Posterior vena cava (tissue), 2 donors: Measurements from ENCODE around the gene IL4I1. TPM values are rescaled to one million over a fixed set of nuclear protein-coding genes. Genes with fewer than 3 reads are reported as not detected.

Experiments used
- DNase-seq: peaks from one replicate; pipeline ENCODE4 v3.0.0-alpha.2; 2020; ENCODE audit warnings: low spot score
- intact Hi-C, 2 donors: fragments of 100-400 bp; cut with DNase I; formaldehyde crosslinking; loops; one replicate each; pipeline versions ENCODE4 v1.14.1 to v1.14.2; 2022 to 2023
- total RNA-seq, 2 donors: library from RNA; stranded (reverse); fragmentation: NEBNext Ultra II Directional; extraction: Animal tissue kit (Norgen Biotek cat#: 25700); gene quantifications; one replicate each; pipeline ENCODE4 v1.2.1, GENCODE V29; 2021
- donor health status: DM: yes; HTN: yes; CAD: no.
- donor health status: DM: yes; HTN: yes; CAD: no.

The IL4I1 gene
- total RNA-seq, 2 donors from 2014 or later = 1.1 to 1.3 TPM

DNA sequence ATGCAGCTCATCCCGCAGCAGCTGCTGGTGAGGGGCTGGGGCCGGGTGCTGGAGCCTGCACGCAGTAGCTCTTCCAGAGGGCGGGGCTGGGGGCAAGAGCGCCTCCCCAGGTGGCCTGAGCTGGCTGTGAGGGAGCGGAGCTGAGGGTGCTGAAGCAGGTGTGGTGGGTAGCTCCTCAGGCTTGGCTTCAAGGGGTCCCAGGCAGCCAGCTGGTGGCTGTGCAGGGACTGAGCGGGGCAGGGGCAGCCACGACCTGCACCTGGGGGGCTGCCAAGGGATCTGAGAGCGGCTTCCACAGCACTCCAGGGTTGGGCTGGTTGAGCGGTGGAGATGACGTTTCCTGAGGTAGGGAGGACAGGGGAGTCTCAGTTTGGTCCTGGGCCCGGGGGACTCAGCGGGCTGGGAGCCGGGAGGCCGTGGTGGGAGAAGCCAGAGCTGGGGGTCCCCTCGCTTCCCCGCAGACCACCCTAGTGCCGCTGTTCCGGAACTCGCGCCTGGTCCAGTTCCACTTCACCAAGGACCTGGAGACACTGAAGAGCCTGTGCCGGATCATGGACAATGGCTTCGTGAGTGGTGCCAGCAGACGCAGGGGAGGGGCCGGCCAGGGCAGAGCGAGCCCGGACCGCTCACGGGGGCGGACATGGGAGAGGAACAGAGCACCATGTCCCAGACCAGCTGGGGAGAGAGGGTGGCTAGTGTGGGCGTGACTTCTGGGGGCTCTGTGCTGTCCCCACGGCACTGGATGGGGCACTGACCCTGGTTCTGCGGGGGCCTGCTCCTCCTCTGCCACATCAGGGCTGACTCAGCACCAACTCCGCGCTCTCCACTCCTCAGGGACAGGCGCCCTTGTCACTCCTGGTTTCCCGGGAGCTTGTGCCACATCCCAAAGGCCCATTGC is 38.4 kb downstream of the IL4I1 start:
- DNase-seq = no peak
- intact Hi-C loops = no loop called here

DNA sequence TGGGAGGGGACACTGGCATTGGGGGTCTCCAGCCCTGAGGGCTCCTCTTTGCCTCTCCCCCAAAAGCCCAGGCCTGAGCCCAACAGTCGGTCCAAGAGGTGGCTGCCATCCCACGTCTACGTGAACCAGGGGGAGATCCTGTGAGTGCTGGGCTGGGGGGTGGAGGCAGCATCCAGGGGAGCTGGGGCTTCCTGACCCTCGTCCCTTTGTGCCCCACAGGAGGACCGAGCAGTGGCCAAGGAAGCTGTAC is 38.9 kb downstream of the IL4I1 start:
- DNase-seq = no peak

DNA sequence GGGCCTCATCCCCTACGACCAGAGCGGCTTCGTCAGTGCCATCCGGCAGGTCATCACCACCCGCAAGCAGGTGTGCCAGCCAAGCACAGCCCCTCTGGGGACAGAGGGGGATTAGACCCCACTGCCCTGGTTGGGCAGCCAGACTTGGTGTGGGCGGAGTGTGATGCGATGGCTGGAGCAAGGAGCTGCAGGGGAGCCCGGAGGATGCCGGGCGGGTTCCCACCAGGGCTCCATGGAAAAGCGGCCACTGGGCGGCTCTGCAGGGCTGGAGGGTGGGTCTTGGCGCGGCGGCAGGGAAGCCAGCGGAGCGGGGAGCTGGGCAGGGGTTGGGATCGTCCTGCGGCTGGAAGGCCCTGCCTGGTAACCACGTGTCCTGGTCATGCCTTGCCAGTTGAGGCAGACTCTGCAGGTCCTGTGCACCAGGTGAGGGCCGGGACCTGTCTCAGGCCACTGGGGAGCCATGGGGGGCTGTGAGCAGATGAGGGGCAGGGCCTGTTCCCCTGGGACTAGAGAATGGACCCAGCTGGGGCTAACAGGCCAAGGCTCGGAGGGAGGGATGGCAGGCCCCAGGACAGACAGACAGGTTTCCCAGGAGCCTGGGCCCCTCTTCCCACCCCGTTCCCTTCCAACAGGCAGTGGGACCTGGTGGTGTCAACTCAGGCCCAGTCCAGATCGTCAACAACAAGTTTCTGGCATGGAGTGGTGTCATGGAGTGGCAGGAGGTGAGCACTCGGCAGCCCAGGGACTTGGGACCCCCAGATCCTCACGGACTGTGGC is 39.4 kb downstream of the IL4I1 start:
- intact Hi-C loops = no loop called here
- DNase-seq = peak; percentile 82

More for the DNA sequence above, 38.9 kb downstream of the IL4I1 start:
- intact Hi-C loops = no loop called here

DNA sequence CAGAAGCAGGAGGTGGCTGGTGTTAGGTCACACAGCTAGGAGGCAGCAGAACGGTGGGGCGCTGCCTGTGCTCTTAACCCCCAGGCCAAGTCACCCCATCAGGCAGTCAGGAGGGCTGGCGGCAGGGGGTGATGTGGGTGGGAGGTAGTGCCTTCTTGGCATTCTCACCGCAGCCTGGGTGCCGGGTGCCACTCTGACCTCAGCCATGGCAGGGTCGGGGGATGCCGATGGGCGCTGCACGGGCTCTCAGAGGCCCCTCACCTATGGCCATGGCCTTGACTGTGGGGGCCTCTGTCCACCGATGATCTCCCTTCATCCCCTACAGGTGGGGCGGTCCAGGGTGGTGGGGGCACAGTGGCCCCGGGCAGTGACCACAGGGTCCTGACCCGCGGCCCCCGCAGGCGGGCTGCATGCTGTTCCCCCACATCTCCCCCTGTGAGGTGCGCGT is 40.1 kb downstream of the IL4I1 start:
- DNase-seq = peak; percentile 78
- intact Hi-C loops = no loop called here

DNA sequence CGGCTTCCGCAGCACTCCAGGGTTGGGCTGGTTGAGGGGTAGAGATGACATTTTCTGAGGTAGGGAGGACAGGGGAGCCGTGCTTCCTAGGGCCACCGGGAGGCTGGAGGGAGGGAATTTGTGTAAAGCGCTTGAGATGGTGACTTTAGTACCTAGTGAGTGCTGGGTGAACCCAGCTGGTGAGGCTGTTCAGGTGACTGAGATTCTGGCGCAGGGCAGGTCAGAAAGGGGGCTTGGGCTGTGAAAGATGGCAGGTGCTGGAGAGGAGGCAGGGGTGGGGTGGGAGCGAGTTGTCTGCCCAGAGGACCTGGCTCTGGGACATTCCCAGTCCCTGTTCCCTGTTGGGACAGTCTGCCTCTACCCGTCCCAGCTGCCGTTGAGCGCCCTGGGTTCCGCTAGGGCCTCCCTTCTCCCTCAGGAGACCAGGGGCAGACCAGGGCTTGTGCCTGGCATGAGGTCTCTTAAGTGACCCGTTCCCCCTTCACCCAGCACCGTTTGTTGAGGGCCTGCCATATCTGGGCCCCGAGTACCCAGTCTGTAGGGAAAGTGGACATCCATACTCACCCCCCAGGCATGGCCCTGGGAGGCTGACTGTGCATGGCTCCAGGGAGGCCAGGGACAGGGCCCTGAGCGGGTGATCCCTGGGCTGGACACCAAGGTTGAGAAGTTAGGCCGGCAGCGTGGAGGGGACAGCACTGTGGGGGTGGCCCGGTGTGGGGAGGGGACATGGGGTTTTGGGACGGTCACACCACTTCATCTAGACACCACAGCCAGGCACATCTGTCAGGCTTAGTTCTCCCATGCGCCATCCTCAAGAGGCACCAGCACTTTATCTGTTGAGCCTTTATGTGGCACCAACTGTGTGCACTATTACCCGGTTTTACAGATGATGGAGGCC is 40.8 kb downstream of the IL4I1 start:
- intact Hi-C loops = no loop called here
- DNase-seq = no peak

DNA sequence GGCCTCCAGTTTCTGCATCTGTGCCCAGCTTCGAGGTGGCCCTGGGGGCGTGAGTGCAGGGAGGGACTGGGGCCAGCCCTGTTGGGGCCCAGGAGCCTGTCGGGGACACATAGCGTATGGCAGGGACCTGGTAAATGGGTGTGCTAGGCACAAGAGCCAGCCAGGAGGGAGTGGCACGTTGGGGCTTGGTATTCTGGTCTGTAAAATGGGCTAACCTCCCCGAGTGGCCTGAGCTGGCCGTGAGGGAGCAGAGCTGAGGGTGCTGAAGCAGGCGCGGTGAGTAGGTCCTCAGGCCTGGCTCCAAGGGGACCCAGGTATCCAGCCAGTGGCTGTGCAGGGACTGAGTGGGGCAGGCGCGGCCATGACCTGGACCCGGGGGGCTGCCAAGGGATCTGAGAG is 41.4 kb downstream of the IL4I1 start:
- peak; percentile 72 for DNase-seq
- intact Hi-C loops = no loop called here

DNA sequence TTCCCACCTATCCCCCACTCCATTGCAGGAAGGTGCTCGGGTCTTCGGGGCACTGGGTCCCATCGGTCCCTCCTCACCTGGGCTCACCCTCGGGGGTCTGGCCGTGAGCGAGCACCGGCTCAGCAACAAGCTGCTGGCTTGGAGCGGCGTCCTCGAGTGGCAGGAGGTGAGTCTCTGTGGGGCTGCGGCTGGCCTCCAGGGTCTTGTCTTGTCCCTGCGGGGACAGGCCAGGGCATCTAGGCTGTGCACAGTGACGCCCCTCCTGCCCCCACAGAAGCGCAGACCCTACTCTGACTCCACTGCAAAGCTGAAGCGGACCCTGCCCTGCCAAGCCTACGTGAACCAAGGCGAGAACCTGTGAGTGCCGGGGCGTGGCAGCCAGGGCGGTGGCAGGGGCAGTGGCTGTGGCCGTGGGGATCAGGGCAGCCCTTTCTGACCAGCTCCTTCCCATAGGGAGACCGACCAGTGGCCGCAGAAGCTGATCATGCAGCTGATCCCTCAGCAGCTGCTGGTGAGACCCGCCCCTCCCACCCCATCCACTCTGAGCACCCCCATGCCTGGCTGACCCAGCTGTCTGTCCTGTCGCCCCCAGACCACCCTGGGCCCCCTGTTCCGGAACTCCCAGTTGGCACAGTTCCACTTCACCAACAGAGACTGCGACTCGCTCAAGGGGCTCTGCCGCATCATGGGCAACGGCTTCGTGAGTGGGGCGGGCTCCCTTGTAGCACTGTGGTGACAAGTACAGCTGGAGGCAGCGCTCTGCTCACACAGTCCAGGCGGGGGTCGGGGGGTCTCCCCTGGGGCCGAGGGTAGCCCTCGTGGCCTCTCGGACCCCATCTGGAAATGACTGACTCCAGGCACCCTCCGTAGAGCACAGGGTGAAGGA is 42.1 kb downstream of the IL4I1 start:
- intact Hi-C loops = no loop called here
- DNase-seq = peak; percentile 80

DNA sequence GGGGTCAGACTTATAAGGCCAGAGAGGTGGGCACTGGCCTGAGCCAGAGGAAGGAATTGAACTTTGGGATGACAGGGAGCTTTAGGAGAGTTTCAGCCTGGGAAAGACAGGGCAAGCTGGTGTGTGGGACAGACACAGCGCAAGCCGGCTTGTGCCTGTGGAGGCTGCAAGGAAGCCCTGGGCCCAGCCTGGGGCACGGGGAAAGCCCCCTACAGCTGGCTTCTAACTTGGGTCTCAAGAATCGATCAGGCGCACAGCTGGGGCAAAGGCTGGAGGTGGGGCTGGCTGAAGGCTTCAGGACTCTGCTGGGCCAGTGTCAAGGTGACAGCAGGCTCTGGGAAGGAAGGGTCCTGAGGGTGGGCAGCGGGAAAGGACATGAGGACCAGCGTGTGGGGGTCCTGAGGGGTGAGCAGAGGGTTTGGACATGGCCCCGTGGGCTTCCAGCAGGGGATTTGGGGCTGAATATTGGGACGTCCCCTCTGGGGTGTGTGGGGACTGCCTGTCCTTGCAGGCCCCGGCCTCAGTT is 42.8 kb downstream of the IL4I1 start:
- intact Hi-C loops = no loop called here
- peak; percentile 76 for DNase-seq

DNA sequence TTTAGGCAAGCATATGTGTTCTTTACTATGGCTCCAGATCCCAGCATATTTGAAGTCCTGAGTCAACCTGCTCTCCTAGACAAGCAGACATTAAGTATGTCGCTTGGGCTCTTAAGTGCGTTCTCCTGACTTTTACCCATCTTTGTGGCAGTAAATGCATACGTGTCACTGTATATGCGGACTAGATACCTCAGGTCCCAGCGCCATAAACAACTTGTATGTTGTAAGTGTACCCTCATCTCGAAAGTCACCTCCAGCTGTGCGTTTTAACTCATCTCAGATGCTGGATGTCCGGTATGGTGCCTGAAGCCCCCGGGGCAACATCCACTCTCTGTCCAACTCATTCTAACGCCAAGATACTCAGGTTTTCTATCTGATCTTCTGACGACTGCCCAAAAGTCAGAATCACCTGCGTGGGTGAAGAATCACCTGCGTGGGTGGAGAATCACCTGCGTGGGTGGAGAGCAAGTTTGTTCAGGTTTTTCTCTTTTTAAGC is 44.0 kb downstream of the IL4I1 start:
- intact Hi-C loops = no loop called here
- DNase-seq = no peak

DNA sequence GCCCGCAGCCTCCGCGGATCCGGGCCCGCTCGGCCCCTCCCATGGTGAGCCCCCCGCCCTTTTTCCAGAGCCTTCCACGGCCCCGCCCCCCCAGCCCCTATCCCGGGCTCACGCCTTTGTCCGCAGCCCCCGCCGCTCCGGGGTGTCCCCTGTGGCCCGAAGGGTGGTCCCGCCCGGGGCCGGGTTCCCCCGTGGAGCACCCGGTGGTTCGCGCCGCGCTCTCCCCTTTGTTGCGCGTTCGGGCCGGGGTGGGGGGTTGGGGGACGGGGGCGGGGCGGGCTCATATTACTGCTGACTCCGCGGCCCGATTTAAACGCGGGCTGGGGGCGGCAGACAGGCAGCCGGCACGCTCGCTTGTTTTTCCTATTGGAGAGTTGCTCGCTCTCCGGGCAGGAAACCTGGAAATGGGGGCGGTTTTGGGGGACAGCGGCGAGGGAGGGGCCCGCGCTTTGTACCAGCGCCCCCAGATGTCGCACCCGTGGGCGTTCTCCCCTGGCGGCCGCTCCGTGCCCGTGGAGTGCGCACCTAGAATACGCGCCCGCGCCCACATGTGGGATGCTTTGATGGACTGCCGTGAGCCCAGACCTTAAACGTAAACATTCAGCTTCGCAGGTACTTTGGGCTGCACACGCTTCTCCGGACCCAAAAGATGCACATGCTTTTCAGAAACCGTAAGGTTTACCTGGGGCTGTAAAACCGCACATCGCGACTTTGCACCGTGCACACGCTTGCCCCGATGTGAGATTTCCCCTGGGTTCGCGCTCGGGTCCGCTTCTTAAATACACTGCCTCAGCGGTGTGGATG is 45.0 kb downstream of the IL4I1 start:
- intact Hi-C loops = no loop called here
- peak; percentile 80 for DNase-seq

DNA sequence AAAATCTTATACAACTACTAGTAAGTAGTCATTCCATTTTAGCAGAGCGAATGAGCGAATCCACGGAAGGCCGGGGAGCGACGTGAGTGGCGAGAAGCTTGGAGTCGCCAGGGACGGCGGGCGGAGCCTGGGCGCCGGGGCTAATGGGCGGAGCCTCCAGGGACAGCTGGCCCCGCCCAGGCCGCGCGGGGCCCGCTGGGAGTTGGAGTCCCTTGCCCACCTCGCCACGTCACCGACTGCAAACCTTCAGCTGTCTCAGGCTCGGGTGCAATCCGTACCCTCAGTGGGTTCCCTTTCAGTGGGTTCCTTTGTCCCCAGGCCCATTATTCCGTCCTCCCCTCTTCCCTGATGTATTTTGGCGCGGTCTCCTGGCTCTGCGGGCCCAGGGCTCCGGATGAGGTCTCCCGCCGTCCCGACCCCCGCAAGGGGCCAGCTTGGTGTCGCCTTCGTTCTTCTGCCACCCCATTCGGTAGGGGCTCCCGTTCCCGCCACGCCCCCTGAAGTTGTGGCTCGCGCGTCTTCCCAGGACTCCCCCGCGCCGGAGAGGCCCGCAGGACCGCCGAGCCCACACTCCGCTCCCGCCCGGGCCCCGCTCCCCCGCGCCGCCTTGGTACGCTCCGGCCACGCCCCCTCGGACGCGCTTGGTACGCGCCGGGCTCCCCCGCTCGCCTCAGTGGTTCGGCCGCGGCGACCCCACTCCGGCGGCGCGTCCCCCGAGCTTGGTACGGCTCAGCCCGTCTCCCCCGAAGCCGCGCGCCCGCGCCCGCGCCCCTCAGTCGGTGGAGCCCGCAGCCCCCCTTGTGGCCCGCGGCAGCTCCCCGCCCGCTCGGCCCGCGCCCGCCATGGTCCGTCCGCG is 46.0 kb downstream of the IL4I1 start, which contains the start of gene PTOV1:
Gene PTOV1 (plus strand): TSS at position 673 of the 856 bp plus-strand sequence.
- DNase-seq = peak; percentile 98
- intact Hi-C loops = no loop called here

DNA sequence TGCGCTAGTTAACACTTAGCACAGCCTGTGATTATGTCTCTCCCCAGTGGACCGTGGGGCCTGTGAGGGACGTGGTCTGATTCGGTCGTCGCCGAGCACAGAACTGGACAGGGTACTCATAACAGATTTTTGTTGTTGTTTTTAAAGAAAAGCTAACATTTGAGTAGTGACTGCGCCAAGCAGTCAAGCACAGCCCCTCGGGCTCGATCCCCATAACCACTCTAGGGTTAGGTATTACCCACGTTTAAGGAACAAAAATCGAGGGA is 46.5 kb downstream of the IL4I1 start:
- no peak for DNase-seq
- intact Hi-C loops = no loop called here

DNA sequence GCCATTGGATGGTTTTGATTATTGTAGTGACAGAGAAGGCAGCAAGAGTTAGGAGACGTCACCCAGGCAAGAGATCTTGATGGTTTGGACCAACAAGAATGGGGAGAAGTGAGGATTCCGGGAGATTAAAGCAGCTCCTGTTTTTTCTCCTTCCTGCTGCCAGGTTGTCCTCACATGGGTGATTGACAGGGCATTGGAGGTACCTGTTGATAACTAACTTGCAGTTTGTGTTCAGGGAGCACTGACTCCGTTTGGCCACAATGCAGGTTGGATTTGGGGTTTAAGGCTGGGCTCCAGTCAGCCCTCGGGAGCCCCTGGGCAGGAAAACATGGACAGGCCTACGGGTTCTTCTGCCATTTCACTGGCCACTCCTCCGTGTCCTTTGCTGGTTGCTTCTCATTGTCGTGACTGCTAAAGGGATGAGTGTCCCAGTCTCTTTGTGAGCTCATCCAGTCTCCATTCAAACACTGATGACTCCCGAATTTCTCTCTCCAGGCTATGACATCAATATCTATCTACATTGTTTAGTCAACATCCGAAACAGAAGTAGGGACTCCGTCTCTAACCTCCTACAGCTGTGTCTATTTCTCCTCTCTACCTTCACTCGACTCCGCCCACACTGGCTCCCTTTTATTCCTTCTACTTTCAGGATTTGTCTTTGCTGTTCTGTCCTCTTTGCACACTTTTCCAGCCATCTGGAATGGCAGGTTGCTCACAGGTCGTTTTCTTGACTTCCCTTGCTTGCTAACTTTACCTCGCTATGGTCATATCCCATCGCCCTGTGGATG is 47.1 kb downstream of the IL4I1 start:
- no peak for DNase-seq
- intact Hi-C loops = no loop called here

DNA sequence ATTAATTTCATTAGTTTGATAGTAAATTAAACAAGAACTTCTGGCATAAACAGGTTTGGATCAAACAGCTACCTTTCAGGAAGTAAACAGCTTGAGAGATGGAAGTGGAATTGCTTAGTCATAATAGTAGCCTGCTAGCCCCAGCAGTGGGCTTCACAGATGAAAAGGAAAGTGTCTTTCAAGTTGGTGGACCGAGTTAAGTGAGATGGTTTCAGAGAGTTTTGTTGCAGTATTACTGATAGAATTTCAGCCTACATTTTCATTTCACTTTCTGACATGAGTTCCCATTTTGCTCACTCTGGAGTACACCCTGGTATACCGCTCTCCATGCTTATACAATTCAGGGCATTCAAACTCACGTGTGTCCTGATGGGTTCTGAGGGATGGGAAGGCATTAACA is 47.7 kb downstream of the IL4I1 start:
- intact Hi-C loops = loop anchor here in 1 of 2 donors (1.0 kb wide), 1 partner anchor 21 kb away; no protein-coding TSS in a partner anchor
- no peak for DNase-seq

DNA sequence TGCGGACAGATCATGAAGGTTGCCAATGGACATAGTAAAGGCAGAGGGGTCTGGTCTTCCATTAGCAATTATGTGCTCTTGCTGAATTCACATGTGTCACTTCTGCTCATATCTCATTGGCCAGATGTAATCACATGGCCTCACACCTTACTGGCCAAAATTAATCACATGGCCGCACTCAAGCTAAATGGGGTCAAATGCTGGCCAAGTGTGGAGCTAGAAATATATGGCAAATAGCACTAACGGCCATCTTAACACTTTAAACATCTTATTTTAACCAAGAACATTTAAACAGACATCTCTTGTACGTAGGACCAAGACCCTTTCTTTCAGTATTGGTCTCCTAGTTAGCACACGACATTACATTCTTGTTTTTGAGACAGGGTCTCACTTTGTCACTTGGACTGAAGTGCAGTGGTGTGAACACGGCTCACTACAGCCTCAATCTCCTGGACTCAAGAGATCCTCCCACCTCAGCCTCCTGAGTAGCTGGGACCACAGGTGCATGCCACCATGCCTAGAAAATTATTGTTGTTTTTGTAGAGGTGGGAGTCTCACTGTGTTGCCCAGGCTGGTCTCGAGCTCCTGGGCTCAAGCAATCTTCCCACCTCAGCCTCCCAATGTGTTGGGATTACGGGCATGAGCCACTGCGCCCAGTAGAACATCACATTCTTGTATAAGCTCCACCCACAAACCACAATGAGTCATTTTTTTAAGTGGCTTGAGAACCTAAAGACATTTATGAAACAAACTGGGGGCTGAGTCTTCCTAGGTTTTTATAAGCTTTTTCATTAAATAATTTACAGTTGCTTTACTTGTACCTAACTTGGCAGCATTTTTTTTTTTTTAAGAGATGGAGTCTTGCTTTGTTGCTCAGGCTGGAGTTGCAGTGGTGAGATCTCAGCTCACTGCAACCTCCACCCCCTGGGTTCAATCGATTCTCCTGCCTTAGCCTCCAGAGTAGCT is 48.7 kb downstream of the IL4I1 start:
- intact Hi-C loops = loop anchor here in 1 of 2 donors (1.0 kb wide), 1 partner anchor 22 kb away; no protein-coding TSS in a partner anchor
- DNase-seq = no peak
